CMK (cell line): ENCODE measurements around the gene CSNK2A2.

Experiments
- DNase-seq: peaks from one replicate; pipeline ENCODE4 v3.0.0-alpha.2; 2010; ENCODE audit warnings: low read depth

Gene CSNK2A2

DNA sequence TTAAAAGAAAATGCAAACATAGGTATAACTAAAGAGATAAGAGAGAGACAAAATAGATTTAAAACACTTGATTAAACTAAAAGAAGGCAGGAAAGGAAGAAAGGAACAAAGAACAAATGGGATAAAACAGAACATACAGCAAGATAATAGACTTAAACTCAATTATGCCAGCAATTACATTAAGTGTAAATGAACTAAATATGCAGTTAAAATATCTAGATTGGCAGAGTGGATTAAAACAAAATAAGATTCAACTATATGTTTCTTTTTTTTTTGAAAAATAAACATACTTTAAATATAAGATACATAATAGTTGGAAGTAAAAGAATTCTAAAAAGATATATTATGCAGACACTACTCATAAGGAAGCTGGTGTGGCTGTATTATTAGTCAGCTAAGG is 59.1 kb downstream of the CSNK2A2 start:
- no peak for DNase-seq

DNA sequence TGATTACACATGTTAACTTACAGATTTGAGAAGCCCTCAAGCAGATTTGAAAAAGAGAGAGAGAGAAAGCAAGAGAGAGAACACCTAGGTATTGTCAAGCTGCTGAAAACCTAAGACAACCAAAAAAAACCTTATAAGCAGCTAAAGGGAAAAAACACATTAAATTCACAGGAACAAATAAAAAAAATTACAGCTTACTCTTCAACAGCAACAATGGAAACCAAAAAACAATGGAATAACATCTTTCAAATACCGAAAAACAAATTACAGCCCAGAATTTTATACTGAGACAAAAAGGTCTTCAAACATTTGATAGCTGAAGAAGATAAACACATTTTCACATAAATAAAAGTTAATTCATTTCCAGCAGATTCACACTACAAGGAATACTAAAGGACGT is 60.3 kb downstream of the CSNK2A2 start:
- no peak for DNase-seq

DNA sequence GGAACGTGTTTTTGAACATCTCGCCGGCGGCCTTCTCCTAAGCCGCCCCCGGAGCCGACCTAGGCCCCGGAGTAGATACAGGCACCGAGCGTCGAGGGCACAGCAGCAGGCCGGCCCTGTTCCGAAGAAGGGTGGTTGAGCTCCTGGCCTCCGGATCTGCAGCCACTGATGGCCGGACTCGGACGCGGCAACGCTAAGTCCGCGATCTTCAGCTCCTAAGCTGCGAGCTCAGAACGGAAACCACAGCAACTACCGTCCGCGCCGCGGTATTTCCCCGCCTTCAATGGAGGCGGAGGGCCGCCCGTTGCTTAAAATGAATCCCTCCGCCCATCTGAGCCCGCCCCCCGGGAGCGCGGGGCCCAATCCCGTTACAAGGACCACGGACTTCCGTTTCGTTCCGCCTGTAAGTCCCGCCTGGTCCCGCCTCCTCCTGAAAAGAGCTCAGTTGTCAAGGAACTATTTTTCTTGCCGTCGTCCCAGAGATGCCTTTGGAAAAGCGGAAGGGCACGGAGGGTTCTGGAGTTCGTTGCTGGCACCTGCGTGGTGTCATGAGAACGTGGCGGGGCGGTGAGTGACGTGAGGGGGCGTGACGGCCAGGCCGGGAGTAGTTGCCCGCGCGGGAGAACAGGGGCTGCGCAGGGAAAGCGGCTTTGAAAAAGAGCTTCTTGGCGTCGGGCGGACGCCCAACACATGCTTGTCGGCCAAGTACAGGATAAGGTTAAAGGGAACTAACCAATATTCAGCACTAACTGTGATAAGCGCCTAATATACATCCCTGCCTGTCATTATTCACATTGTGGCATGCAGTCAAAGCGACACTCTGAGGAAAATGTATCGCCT is 68.6 kb downstream of the CSNK2A2 start, which contains the start of gene CFAP20:
Gene CFAP20, minus strand, starts transcription at position 285 of the 840 bp plus-strand sequence. Its CDS starts 266 bp downstream, at position 19.
- peak; percentile 100 for DNase-seq

DNA sequence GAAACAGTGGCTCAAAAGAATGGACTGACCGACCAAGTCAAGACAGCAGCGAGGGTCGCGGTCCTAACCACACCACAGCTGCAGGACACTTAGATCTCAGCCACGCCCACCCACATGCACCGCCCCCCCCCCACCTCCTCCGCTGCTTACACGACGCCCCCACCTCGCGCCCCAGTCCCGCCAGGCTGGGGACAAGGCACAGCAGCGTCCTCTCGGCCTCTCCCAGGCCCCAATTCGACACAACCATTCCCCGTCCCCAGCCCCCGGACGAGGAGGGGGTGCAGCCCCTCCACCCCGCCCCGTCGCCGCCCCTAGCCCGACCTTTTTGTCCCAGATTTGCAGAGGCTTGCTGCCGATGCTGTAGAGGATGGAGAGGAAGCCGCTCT is 69.2 kb downstream of the CSNK2A2 start:
- peak; percentile 48 for DNase-seq

DNA sequence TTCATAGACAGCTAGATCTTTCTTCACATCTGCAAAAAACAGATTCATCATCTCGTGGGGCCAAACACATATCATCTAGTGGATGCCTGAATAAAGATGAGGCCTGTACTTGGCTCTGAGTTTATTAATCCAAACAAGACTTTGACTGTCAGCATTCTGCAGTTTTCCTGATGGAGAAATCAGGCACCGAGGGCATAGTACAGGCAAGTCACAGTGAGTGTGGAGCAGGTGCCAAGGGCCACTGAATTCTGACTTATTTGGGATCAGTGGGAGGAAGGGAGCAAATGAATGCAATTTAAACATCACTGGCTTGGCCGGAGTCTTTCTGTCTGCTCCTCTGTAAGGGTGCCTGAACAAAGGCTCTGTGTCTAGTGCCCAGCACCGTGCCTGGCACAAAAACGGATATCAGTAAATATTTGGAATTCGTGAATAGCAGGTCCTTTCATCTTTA is 69.7 kb downstream of the CSNK2A2 start:
- no peak for DNase-seq

DNA sequence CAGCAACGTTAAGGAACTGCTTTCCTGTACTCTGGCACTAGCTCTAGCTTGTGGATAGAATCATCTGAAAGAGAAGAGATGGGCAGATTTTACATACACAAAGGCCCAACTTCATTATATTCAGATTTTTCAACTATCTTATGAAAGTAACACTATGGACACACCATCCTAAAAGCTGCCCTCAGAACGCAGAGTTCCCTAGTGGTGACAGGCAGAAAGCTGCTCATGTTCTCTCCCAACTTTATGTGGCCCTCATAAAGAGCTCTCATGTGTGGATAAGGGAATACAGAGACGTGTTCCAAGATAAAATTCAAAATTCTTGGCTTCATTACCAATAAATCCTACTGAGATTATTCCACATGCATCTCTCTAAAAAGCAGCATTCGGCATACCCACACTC is 70.3 kb downstream of the CSNK2A2 start:
- DNase-seq: no peak

DNA sequence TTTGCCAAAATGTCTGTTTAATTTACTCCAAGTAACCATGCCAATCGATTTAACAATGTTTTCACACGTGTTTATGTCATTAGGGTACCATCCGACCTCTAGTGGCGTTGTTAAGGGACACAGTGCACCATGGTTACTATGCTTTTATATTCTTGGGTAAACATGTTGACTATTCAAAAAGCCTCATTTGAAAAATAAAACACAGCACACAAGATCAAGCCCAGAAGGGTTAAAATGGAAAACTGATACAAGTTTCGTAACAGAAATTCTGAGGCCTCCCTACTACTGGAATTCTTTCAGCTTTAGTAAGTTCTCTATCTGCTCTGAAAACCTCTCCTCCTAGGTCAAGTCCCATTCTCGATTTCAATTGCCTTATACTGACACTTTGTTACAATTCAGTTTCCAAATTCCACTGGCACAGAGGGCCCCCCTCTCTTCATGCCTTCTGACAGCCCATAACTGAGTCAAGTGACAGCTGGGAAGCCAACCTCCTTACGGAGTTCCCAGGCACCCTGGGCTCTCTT is 70.8 kb downstream of the CSNK2A2 start:
- no peak for DNase-seq

DNA sequence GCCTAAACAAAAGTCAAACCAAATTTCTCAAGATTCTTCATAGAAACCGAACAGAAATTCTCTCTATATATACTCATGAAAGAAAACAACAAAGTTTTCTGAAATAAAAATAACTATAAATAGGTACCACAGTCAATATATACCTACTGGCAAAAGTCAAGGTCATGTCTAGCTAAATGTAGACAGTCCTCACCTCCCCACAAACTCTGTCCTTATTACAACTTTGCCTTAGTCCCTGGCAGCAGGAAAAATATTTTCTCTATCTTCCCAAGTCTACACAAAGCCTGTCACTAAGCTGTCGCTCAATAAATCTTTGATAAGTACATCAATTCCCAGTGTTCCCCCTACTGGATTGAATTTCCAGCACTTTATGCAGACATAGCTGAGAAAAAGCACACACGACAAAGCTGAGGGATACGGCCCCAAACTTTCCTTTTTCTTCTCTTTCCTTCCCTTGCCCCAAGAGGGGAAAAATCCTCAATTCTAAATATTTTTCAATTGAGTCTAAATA is 71.4 kb downstream of the CSNK2A2 start:
- no peak for DNase-seq

DNA sequence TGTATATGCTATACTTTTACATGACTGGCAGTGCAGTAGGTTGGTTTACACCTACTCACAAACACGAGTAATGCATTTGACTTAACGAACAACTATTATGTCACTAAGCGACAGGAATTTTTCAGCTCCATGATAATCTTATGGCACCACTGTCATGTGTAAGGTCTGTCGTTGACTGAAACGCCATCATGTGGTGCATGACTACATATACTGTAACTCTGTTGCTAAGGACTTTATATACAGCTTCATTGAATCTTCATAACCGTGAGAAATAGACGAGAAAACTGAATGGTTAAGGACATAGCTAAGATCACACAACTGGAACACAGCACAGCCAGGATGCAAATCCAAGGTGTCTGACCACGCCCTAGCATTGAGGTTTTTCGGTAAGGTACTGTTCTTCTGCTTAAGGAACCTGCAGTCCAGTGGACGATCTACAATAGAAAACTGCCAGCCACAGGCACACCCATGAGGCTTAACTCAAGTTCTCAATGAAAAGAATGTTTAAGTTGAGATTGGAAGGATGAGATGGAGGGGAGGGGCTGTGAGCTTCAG is 72.0 kb downstream of the CSNK2A2 start:
- DNase-seq: no peak

DNA sequence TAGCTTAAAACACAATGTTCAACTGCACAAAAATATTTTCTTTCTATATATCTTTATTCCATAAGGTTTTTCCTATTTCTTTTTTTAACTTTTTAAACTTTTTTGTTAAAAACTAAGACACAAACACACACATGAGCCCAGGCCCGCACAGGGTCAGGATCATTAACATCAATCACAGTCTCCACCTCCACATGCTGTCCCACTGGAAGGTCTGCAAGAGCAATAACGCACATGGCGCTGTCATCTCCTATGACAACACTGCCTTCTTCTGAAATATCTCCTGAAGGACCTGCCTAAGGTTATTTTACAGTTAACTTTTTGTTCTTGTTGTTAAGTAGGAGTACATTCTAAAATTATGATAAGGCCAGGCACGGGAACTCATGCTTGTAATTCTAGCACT is 72.9 kb downstream of the CSNK2A2 start:
- no peak for DNase-seq

DNA sequence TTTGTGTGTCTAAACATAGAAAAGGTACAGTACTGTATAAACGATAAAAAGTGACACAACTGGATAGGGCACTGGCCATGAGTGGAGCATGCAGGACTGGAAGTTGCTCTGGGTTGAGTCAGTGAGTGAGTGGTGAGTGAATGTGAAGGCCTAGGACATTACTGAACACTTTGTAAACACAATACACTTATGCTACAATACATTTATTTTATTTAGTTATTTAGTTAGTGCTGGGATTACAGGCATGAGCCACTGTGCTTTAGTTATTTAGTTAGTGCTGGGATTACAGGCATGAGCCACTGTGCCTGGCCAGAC is 73.3 kb downstream of the CSNK2A2 start:
- DNase-seq: no peak

DNA sequence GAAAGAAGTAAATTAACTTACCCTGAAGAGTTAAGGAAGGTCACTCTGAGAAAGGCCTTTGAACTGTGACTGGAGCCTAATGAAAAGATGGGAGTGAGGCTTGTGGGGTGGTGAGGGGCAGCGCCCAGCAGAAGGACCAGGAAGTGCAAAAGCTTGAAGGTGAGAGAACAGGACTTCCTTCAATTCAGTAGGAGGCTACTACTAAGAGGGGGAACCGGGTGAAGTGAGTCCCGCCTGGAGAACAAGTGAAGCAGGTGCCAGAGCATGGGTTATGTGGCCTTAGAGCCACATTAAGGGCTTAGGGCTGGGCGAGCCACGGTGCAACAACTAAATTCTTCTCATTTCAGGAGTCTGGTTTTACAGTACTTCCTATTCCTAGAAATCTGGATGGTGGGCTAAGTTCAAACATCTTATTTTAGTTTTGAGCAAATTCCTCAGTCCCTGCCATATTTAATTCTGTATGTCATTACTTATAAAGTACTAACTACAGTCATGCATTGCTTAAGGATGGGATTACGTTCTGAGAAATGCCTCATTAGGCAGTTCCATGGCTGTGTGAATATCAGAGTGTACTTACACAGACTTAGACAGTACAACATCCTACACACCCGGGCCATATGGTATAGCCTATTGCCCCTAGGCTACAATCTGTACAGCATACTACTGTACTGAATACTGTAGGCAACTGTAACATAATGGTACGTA is 73.9 kb downstream of the CSNK2A2 start:
- DNase-seq: no peak

DNA sequence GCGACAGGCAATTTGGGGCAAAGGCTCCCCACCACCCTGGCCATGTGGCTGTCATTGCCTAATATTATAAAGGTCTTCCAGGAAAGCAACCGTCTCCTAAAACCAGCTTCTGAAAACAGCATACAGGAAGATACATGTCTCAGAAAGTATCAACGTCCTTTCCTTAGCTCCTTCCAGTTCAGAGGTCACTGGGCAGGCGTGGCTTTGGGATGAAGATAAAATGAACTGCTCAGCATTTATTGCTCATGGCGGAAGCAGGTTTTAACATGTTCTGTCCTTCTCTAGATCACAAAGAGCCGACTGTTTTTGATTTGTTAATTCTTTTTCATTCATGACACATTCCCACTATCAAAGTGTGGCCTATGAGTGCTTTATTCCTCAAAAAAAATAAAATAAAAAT is 76.8 kb downstream of the CSNK2A2 start:
- DNase-seq: no peak

DNA sequence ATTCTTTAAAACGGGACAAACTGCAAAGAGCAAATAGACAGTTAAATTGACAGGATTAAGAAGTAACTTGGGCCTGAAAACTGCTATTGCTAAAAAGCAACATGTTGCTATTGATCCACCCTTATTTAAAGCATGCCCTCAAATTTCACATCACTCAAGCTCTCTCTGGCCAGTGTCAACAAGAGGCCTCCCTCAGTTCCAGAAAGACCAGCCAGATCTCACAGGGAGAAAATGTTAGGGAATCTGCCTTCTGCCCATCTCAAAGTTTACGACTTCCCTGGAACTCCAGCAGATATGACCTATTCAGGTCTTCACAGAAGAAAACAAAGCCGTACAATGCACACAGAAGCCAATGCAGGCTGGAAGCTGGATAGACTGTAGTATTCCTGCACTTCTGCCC is 77.7 kb downstream of the CSNK2A2 start:
- DNase-seq: no peak

DNA sequence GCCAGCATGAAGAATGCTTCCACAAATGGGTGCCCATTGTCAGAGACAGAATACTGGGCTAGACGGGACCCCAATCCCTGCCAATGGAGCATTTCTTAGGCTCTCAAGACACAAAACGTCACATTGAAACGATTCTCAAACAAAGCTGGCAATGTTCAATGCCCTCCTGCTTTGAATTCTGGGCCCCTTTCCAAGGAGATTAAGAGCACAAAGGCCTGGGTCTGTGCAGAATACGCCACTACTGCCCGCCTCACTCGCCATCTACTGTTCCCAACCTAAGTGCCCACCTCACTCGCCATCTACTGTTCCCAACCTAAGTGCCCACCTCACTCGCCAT is 78.4 kb downstream of the CSNK2A2 start:
- no peak for DNase-seq

DNA sequence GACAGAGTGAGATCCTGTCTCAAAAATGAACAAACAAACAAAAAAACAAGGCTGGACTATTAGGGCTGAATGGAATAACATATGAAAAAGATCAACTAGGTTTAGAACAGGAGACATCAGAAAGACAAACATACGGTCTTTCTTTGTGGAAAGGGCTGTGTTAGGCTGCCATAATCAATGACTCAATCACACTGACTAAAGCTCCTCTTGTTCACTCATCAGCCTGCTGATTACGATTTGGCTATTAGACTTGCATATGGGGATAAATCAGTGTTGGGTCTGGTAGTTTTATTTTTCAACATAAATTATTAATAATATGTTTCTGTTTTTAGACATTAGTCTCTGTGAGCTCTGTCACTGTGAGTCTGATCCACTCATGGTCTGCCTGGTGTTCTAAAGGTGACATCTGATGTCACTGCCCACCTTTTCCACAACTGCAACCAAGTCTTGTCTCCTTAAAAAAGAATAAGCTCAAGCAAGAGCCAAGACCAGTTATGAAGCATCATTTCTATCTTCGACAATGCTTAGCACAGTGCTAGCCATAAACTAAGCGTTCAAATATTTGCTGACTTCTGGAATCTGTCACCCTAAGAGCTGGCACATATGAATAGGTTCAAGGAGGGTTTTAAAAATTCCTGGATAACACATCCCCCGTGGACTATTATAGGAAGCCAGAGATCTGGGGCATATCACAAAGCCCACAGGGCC is 79.0 kb downstream of the CSNK2A2 start:
- no peak for DNase-seq

DNA sequence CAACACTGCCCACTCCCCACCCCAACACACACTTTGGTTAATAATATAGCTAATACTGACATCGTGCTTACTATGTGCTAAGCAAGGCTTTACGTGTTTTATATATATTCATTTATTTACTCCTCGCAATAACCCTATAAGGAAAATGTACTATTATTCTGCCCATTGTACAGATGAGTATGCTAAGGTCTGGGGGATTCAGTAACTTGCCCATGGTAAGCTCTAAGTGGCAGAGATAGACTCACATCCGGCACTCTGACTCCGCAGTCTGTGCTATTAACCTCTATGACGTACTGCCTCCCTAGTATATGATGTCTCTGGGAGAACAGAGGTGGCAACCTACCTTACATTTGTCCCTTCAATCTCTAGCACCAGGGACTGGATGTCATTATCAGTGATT is 81.4 kb downstream of the CSNK2A2 start:
- no peak for DNase-seq

DNA sequence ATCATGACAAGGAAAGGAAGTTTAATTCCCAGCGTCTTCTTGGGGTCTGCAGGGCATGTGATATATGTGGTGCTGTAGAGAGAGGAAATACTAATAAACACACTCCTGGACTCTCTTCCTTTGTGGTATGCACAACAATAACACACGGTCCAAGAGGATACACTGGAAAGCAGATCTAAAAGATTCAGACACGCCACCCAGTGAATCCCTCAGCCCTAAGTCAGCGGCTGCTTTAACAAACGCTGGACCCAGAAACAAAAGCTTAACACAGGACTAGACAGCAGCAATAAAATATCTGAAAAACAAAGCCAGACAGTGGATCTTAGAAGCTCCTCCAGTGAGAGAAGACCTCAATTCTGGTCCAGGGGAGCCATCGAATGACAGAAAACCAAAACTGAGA is 81.8 kb downstream of the CSNK2A2 start:
- DNase-seq: no peak

DNA sequence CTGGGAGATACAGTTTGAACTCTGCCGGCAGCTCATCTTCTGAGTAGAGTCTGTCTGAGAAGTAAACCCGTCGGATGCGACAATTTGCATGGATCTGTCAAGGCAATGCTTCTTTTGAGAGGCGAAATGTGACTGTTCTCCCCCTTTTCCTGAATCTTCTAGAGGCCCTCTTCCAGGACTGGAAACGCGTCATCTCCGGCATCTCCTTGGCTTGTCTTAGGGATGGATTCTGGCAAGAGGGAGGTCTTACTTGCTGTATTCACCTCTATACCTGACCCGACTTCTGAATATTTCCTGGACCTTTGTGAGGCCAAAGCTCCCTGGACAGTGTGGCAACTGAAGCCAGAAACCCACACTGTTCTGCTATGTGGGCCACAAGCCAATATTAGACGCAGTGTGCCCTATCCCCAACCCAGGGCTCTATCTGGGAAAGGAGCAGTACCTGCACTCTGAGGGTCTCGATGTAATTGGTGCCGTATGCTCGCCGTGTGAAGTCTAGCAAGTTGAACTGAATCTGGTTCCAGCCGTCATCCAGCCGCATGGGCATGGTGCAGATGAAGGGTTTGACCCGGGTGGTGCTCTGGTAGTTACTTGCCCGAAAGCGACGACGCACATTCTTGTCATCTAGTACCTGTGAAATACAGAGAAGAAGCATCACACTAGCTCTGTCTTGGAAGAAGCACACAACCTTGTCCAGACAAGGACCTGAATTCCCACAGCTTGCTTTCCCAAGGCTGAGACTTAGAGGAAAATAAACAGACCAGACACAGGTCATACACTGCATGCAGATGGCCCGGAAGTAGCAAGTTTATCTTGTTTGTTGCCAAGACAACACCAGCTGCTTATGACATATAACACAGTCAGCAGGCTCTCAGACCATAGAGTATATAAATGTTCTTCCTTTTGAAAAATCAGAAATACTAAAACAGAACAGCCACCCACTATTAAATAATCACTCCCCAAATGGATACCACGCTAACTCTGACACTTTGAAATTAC is 82.8 kb downstream of the CSNK2A2 start:
- no peak for DNase-seq

DNA sequence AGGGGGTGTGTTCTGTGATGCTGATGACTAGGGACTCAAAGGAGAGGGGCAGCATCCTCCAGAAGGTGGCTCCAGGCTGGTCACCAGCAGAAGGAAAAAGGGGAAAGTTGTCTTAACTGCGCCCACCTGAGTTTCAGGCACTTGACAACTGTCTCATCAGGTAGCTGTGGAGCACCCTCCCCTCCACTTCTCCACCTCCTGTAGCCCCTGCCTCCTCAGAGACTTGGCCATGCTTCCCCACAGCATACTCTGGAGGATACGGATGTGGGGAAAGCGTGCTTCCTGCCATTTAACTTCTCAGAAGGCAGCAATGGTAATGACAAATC is 86.6 kb downstream of the CSNK2A2 start:
- no peak for DNase-seq
